Raji (cell line): ENCODE measurements around the gene MTRF1L.

Experiments used
- POLR2A ChIP-seq: IDR thresholded peaks from 2 replicates; pipeline ENCODE4 v1.6.1; 2011; ENCODE audit warnings: low read depth, low read length, control low read depth; ENCODE audit not compliant: insufficient read depth

The MTRF1L gene

GRCh38 chr6:152981989-152982903, 20.3 kb downstream of the MTRF1L start:
- no peak; the same call in 1 of the 2 replicates for TF ChIP-seq POLR2A

GRCh38 chr6:152981219-152981618, 21.3 kb downstream of the MTRF1L start:
- TF ChIP-seq POLR2A, result no peak

- no peak for TF ChIP-seq POLR2A
Measured at GRCh38 chr6:152980656-152981055, 21.9 kb downstream of the MTRF1L start.

GRCh38 chr6:152979116-152979515, 23.4 kb downstream of the MTRF1L start:
- TF ChIP-seq POLR2A, result no peak

GRCh38 chr6:152978058-152978457, 24.5 kb downstream of the MTRF1L start:
- TF ChIP-seq POLR2A, result no peak

GRCh38 chr6:152977556-152977955, 25.0 kb downstream of the MTRF1L start:
- no peak for TF ChIP-seq POLR2A

GRCh38 chr6:152976749-152977148, 25.8 kb downstream of the MTRF1L start:
- no peak for TF ChIP-seq POLR2A

- no peak for TF ChIP-seq POLR2A
Measured at GRCh38 chr6:152975204-152975915, 27.1 kb downstream of the MTRF1L start.

- TF ChIP-seq POLR2A, result no peak
Measured at GRCh38 chr6:152973916-152974315, 28.6 kb downstream of the MTRF1L start.

- no peak for TF ChIP-seq POLR2A
Measured at GRCh38 chr6:152969688-152970418, 32.7 kb downstream of the MTRF1L start.

- TF ChIP-seq POLR2A, result no peak
Measured at GRCh38 chr6:152959333-152959732, 43.2 kb downstream of the MTRF1L start.

- TF ChIP-seq POLR2A, result no peak
Measured at GRCh38 chr6:152957796-152958195, 44.7 kb downstream of the MTRF1L start.

- TF ChIP-seq POLR2A, result no peak
Measured at GRCh38 chr6:152954443-152954842, 48.1 kb downstream of the MTRF1L start.

GRCh38 chr6:152952866-152953509, 49.5 kb downstream of the MTRF1L start:
- no peak for TF ChIP-seq POLR2A

- no peak for TF ChIP-seq POLR2A
Measured at GRCh38 chr6:152952045-152952444, 50.5 kb downstream of the MTRF1L start.
